Natural killer cell (primary cell): ENCODE data around the gene RBM10. TPM values are rescaled to one million over a fixed set of nuclear protein-coding genes. Genes with fewer than 3 reads are reported as not detected.

ENCODE experiments used
- ATAC-seq, 3 donors: fragments of 150-1000 bp in 2 of 3; fragments of 200-7000 bp in 1 of 3; cut with Tn5 transposase; 1 replicate in 1 of 3; 2 replicates in 2 of 3; pipeline ENCODE4 v1.10.0; 2021; ENCODE audit warnings: mild to moderate bottlenecking in 2 of 3, moderate library complexity in 2 of 3
- DNase-seq, 2 donors: peaks; one replicate each; pipeline versions ENCODE4 v3.0.0 to v3.0.0-alpha.2; 2013 to 2021; ENCODE audit warnings: mixed read lengths in 1 of 2
- H3K27ac ChIP-seq: one replicate; pipeline ENCODE4 v1.5.1; 2013; ENCODE audit warnings: mild to moderate bottlenecking, low read length
- H3K27me3 ChIP-seq: one replicate; pipeline ENCODE4 v1.6.1; 2013; ENCODE audit warnings: low read length; ENCODE audit not compliant: control insufficient read depth, insufficient read depth
- H3K36me3 ChIP-seq: one replicate; pipeline ENCODE4 v1.6.1; 2013; ENCODE audit warnings: low read length; ENCODE audit not compliant: control insufficient read depth, insufficient read depth
- H3K4me1 ChIP-seq: one replicate; pipeline ENCODE4 v1.6.1; 2013; ENCODE audit warnings: low read length; ENCODE audit not compliant: control insufficient read depth, insufficient read depth
- H3K4me3 ChIP-seq: one replicate; pipeline ENCODE4 v1.5.1; 2013; ENCODE audit warnings: low read length
- H3K9me3 ChIP-seq: one replicate; pipeline ENCODE4 v1.6.1; 2013; ENCODE audit warnings: low read length; ENCODE audit not compliant: control insufficient read depth, insufficient read depth
- H3K27ac Mint-ChIP-seq, 2 donors: one replicate each; pipeline ENCODE4 v1.8.0; 2022; ENCODE audit warnings: mild to moderate bottlenecking in 2 of 2, mixed read lengths in 2 of 2, moderate library complexity in 1 of 2
- H3K27me3 Mint-ChIP-seq, 2 donors: one replicate each; pipeline ENCODE4 v1.8.0; 2022; ENCODE audit warnings: low read depth in 2 of 2, mixed read lengths in 2 of 2
- H3K36me3 Mint-ChIP-seq: one replicate; pipeline ENCODE4 v1.8.0; 2022; ENCODE audit warnings: mixed read lengths
- H3K4me1 Mint-ChIP-seq, 2 donors: one replicate each; pipeline ENCODE4 v1.8.0; 2022; ENCODE audit warnings: mixed read lengths in 2 of 2
- H3K4me3 Mint-ChIP-seq: one replicate; pipeline ENCODE4 v1.8.0; 2022; ENCODE audit warnings: mild to moderate bottlenecking, moderate library complexity, mixed read lengths
- H3K9me3 Mint-ChIP-seq, 2 donors: one replicate each; pipeline ENCODE4 v1.8.0; 2022; ENCODE audit warnings: mixed read lengths in 2 of 2
- CTCF ChIP-seq: fragments of 200-600 bp; IDR thresholded peaks from one replicate; pipeline ENCODE4 v1.8.0; 2022; ENCODE audit warnings: antibody characterized with exemption
- WGBS: methylation state at CpG from one replicate; pipeline ENCODE4 v1.1.7; 2013; ENCODE audit warnings: missing lambda C conversion rate; ENCODE audit not compliant: insufficient coverage; 5-methylcytosine and 5-hydroxymethylcytosine counted together
- intact Hi-C: fragments of 100-400 bp; cut with micrococcal nuclease; formaldehyde crosslinking; loops from one replicate; pipeline ENCODE4 v1.14.2; 2022
- total RNA-seq, 4 donors: library from RNA; stranded (reverse); fragments of 120-200 nt in 1 of 4; gene quantifications; one replicate each; pipeline versions ENCODE4 v1.2.3 to v1.2.4, GENCODE V29; 2013 to 2022

Gene RBM10
- total RNA-seq, 3 donors from 2014 or later (not counting 1 experiment from before 2014, with no cell fraction given) = 37.5 to 43.7 (median 39.4) TPM

- peak within 1 kb of the TSS; percentile 93 for H3K27ac ChIP-seq
- Mint-ChIP-seq H3K4me3 (peak within 1 kb of the TSS; percentile 98), H3K9me3 (no peaks in the 10 kb centered on the region), H3K4me1 (peaks cover 51 to 54% of the 10 kb centered on the region in 2 donors), H3K27me3 (no peaks in the 10 kb centered on the region), H3K27ac (peak within 1 kb of the TSS; percentile 93 to 98), H3K36me3 (no peaks in the 10 kb centered on the region)
- no peaks in the 10 kb centered on the region for H3K27me3 ChIP-seq
- H3K9me3 ChIP-seq = no peaks in the 10 kb centered on the region
- no peaks in the 10 kb centered on the region for H3K36me3 ChIP-seq
- peak within 1 kb of the TSS; percentile 98 for H3K4me3 ChIP-seq
- peak; percentile 84 to 96 for DNase-seq
- intact Hi-C loops = loop anchor here (1.0 to 10.0 kb wide), 7 partner anchors 24 to 829 kb away; partner anchors contain the start of gene ZNF81
- peak; percentile 59 for TF ChIP-seq CTCF
- peak; percentile 76 to 90 (median 84) for ATAC-seq
- peaks cover 70% of the 10 kb centered on the region for H3K4me1 ChIP-seq
- under 1% methylated on average over 50 of the region's 50 CpGs for WGBS
These were observed 48.6 kb downstream of the RBM10 start, which contains the start of gene UBA1 for GRCh38 chrX:47193475-47194193. TSS of gene UBA1 (plus strand) at chrX:47193829. CDS start at chrX:47198803, 4,974 bp downstream.

GRCh38 chrX:47194194-47194787 is 49.3 kb downstream of the RBM10 start:
- Histone ChIP-seq H3K36me3 (peaks cover 7% of the 10 kb centered on the region), H3K27ac (peak overlapping the region; percentile 93), H3K27me3 (no peaks in the 10 kb centered on the region), H3K4me1 (peaks cover 70% of the 10 kb centered on the region), H3K9me3 (no peaks in the 10 kb centered on the region), H3K4me3 (peak overlapping the region; percentile 98)
- Mint-ChIP-seq H3K27me3 (no peaks in the 10 kb centered on the region), H3K36me3 (no peaks in the 10 kb centered on the region), H3K27ac (peak overlapping the region; percentile 93 to 98), H3K9me3 (no peaks in the 10 kb centered on the region), H3K4me3 (peak overlapping the region; percentile 98), H3K4me1 (peaks cover 54 to 58% of the 10 kb centered on the region in 2 donors)
- DNase-seq (no peak), ATAC-seq (no peak)
- no peak for TF ChIP-seq CTCF
- intact Hi-C loops = loop anchor here (5.0 to 10.0 kb wide), 3 partner anchors 168 to 828 kb away; partner anchors contain the start of gene ZNF81
- 12% methylated on average over 14 of the region's 14 CpGs for WGBS

- H3K4me3 ChIP-seq = no peak overlapping the region
- Mint-ChIP-seq H3K36me3 (peaks cover 2% of the 10 kb centered on the region), H3K27ac (peak overlapping the region; percentile 93 to 98), H3K4me3 (peak overlapping the region; percentile 98), H3K4me1 (peaks cover 46 to 51% of the 10 kb centered on the region in 2 donors), H3K9me3 (no peaks in the 10 kb centered on the region), H3K27me3 (no peaks in the 10 kb centered on the region)
- peaks cover 61% of the 10 kb centered on the region for H3K4me1 ChIP-seq
- H3K9me3 ChIP-seq = no peaks in the 10 kb centered on the region
- peaks cover 21% of the 10 kb centered on the region for H3K36me3 ChIP-seq
- ATAC-seq = no peak
- intact Hi-C loops = loop anchor here (10.0 kb wide), 1 partner anchor 639 kb away; the partner anchor contains the start of gene ZNF81
- H3K27ac ChIP-seq = no peak overlapping the region
- WGBS = 71% methylated on average over 3 of the region's 3 CpGs
- no peak for TF ChIP-seq CTCF
- no peaks in the 10 kb centered on the region for H3K27me3 ChIP-seq
- DNase-seq = no peak
These were observed 51.1 kb downstream of the RBM10 start for GRCh38 chrX:47196098-47196497.
